Fibroblast of lung (primary cell): ENCODE results near the gene CEMP1. TPM values are rescaled to one million over a fixed set of nuclear protein-coding genes. Genes with fewer than 3 reads are reported as not detected.

Experiments used
- DNase-seq, 2 donors: peaks; one replicate each; pipeline versions ENCODE4 v3.0.0 to v3.0.0-alpha.2; 2010; ENCODE audit warnings: low read depth in 2 of 2
- H2AFZ ChIP-seq: 2 replicates; pipeline ENCODE4 v1.5.1; 2012; ENCODE audit warnings: low read length, control low read depth, inconsistent platforms
- H3K27ac ChIP-seq: 2 replicates; pipeline ENCODE4 v1.5.1; 2011; ENCODE audit warnings: low read length, control low read depth; ENCODE audit not compliant: insufficient read depth
- H3K27me3 ChIP-seq: 2 replicates; pipeline ENCODE4 v1.5.1; 2011; ENCODE audit warnings: mild to moderate bottlenecking, low read length; ENCODE audit not compliant: control insufficient read depth, insufficient read depth
- H3K36me3 ChIP-seq: 2 replicates; pipeline ENCODE4 v1.5.1; 2011; ENCODE audit warnings: low read length; ENCODE audit not compliant: control insufficient read depth, insufficient read depth
- H3K4me1 ChIP-seq: 2 replicates; pipeline ENCODE4 v1.5.1; 2011; ENCODE audit warnings: low read length; ENCODE audit not compliant: control insufficient read depth, insufficient read depth; ENCODE audit errors: extremely low read depth
- H3K4me2 ChIP-seq: 2 replicates; pipeline ENCODE4 v1.5.1; 2011; ENCODE audit warnings: low read length, control low read depth; ENCODE audit not compliant: insufficient read depth; ENCODE audit errors: extremely low read depth
- H3K4me3 ChIP-seq, 4 experiments: fragments of 200-600 bp in 1 of 4; sonication (generic) in 1 of 4; replicated peaks in 1 of 4; 2 replicates each; pipeline ENCODE4 v1.5.1; 2011 to 2016; ENCODE audit warnings: low read length in 4 of 4, low read depth in 3 of 4, mild to moderate bottlenecking in 3 of 4, control low read depth in 2 of 4, inconsistent platforms in 1 of 4, mixed read lengths in 1 of 4; ENCODE audit not compliant: insufficient read depth in 1 of 4; ENCODE audit errors: control extremely low read depth in 1 of 4
- H3K79me2 ChIP-seq: 2 replicates; pipeline ENCODE4 v1.5.1; 2012; ENCODE audit warnings: mild to moderate bottlenecking, low read length, inconsistent platforms; ENCODE audit not compliant: control insufficient read depth, insufficient read depth
- H3K9ac ChIP-seq: 2 replicates; pipeline ENCODE4 v1.5.1; 2011; ENCODE audit warnings: mild to moderate bottlenecking, low read length, control low read depth; ENCODE audit not compliant: insufficient read depth
- H3K9me3 ChIP-seq: 2 replicates; pipeline ENCODE4 v1.5.1; 2012; ENCODE audit warnings: low read depth, low read length; ENCODE audit not compliant: control insufficient read depth, insufficient read depth
- H4K20me1 ChIP-seq: 2 replicates; pipeline ENCODE4 v1.5.1; 2011; ENCODE audit warnings: low read length; ENCODE audit not compliant: control insufficient read depth, insufficient read depth; ENCODE audit errors: extremely low read depth
- EZH2 ChIP-seq: IDR thresholded peaks from 2 replicates; pipeline ENCODE4 v1.5.1; 2012; ENCODE audit warnings: low read length, control low read depth, mild to moderate bottlenecking; ENCODE audit errors: missing control alignments
- polyA plus RNA-seq, 2 donors: library from polyadenylated mRNA; depleted of rRNA in 1 of 2; stranded (reverse) in 1 of 2; unstranded in 1 of 2; fragments of >200 nt; gene quantifications; 2 replicates each; pipeline ENCODE4 v1.2.1, GENCODE V29; 2011 to 2012; ENCODE audit warnings: missing spikeins in 1 of 2
- total RNA-seq: library from RNA; depleted of rRNA; stranded (reverse); fragments of >200 nt; gene quantifications from 2 replicates; pipeline ENCODE4 v1.2.1, GENCODE V29; 2014
- TF ChIP-seq, protein P1 (sequence below), 2 donors: IDR thresholded peaks in 1 of 2; conservative IDR thresholded peaks in 1 of 2; 1 replicate in 1 of 2; 2 replicates in 1 of 2; pipeline ENCODE4 v1.5.1; 2011 to 2012; ENCODE audit warnings: low read length in 2 of 2, control low read depth in 1 of 2, inconsistent platforms in 1 of 2, low read depth in 1 of 2, mild to moderate bottlenecking in 1 of 2

The CEMP1 gene
- total and polyA plus RNA-seq, 2 donors (not counting 1 experiment from before 2014, with no cell fraction given): not detected

- Histone ChIP-seq H3K4me3 (no peak overlapping the region), H3K36me3 (no peaks in the 10 kb centered on the region), H4K20me1 (no peaks in the 10 kb centered on the region), H3K27ac (no peak overlapping the region), H3K4me1 (peaks cover 17% of the 10 kb centered on the region), H3K27me3 (no peaks in the 10 kb centered on the region), H3K9me3 (no peaks in the 10 kb centered on the region), H3K4me2 (no peak overlapping the region), H3K79me2 (peaks cover 3% of the 10 kb centered on the region), H2AFZ (no peak overlapping the region), H3K9ac (no peak overlapping the region)
- DNase-seq: no peak
- no peak for TF ChIP-seq EZH2
- TF ChIP-seq, protein P1, sequence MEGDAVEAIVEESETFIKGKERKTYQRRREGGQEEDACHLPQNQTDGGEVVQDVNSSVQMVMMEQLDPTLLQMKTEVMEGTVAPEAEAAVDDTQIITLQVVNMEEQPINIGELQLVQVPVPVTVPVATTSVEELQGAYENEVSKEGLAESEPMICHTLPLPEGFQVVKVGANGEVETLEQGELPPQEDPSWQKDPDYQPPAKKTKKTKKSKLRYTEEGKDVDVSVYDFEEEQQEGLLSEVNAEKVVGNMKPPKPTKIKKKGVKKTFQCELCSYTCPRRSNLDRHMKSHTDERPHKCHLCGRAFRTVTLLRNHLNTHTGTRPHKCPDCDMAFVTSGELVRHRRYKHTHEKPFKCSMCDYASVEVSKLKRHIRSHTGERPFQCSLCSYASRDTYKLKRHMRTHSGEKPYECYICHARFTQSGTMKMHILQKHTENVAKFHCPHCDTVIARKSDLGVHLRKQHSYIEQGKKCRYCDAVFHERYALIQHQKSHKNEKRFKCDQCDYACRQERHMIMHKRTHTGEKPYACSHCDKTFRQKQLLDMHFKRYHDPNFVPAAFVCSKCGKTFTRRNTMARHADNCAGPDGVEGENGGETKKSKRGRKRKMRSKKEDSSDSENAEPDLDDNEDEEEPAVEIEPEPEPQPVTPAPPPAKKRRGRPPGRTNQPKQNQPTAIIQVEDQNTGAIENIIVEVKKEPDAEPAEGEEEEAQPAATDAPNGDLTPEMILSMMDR (conservative IDR thresholded peaks at IDR 0.05 in 1 of 2, IDR thresholded peaks at IDR 0.05 in 1 of 2; ENCODE audit: low read depth in 1 of 2, low read length in 2 of 2): no peak
Observed at GRCh38 chr16:2484898-2485508, 46.2 kb downstream of the CEMP1 start.

- Histone ChIP-seq H3K27ac (no peak overlapping the region), H4K20me1 (no peaks in the 10 kb centered on the region), H3K4me1 (peaks cover 17% of the 10 kb centered on the region), H3K4me3 (no peak overlapping the region), H3K27me3 (no peaks in the 10 kb centered on the region), H3K9me3 (no peaks in the 10 kb centered on the region), H2AFZ (no peak overlapping the region), H3K36me3 (no peaks in the 10 kb centered on the region), H3K4me2 (no peak overlapping the region), H3K9ac (no peak overlapping the region), H3K79me2 (peaks cover 3% of the 10 kb centered on the region)
- DNase-seq: no peak
- TF ChIP-seq EZH2: no peak
- TF ChIP-seq, protein P1 (conservative IDR thresholded peaks at IDR 0.05 in 1 of 2, IDR thresholded peaks at IDR 0.05 in 1 of 2; ENCODE audit: low read depth in 1 of 2, low read length in 2 of 2): no peak
Observed at GRCh38 chr16:2483939-2484897, 47.0 kb downstream of the CEMP1 start.
